Kidney (tissue), 14 donors: ENCODE measurements around the gene TRIM32. TPM values are rescaled to one million over a fixed set of nuclear protein-coding genes. Genes with fewer than 3 reads are reported as not detected.

Experiments
- DNase-seq, 5 donors: peaks; one replicate each; pipeline ENCODE4 v3.0.0-alpha.2; 2013 to 2020
- FAIRE-seq: peaks from 2 replicates; lab custom pipeline; 2012; peaks lifted over from hg19 to GRCh38; lab: Jason Lieb, UNC
- H3K27ac ChIP-seq, 2 donors: one replicate each; pipeline ENCODE4 v1.7.0; 2013; ENCODE audit warnings: low read depth in 2 of 2, low read length in 2 of 2, inconsistent platforms in 1 of 2
- H3K27me3 ChIP-seq: one replicate; pipeline ENCODE4 v1.7.1; 2013; ENCODE audit warnings: low read length, inconsistent platforms; ENCODE audit not compliant: control insufficient read depth, insufficient read depth
- H3K36me3 ChIP-seq, 3 donors: one replicate each; pipeline versions ENCODE4 v1.7.0 to v1.7.1; 2013; ENCODE audit warnings: low read length in 3 of 3, control low read depth in 1 of 3, inconsistent platforms in 1 of 3; ENCODE audit not compliant: insufficient read depth in 3 of 3, control insufficient read depth in 2 of 3
- H3K4me1 ChIP-seq, 3 donors: one replicate each; pipeline versions ENCODE4 v1.7.0 to v1.7.1; 2013; ENCODE audit warnings: low read length in 3 of 3, inconsistent platforms in 1 of 3, low read depth in 1 of 3; ENCODE audit not compliant: control insufficient read depth in 2 of 3, insufficient read depth in 2 of 3
- H3K4me3 ChIP-seq, 3 donors: one replicate each; pipeline versions ENCODE4 v1.7.0 to v1.8.1; 2013; ENCODE audit warnings: low read length in 3 of 3, control low read depth in 1 of 3, inconsistent platforms in 1 of 3
- H3K9ac ChIP-seq, 3 donors: one replicate each; pipeline versions ENCODE4 v1.7.0 to v1.7.1; 2013; ENCODE audit warnings: low read length in 3 of 3, control low read depth in 1 of 3, inconsistent platforms in 1 of 3
- H3K9me3 ChIP-seq, 3 donors: one replicate each; pipeline versions ENCODE4 v1.7.0 to v1.7.1; 2013; ENCODE audit warnings: low read length in 3 of 3, control low read depth in 1 of 3, inconsistent platforms in 1 of 3; ENCODE audit not compliant: control insufficient read depth in 2 of 3, insufficient read depth in 1 of 3
- CTCF ChIP-seq: IDR thresholded peaks from 3 replicates; pipeline ENCODE4 v1.5.1; 2012; ENCODE audit warnings: mild to moderate bottlenecking, moderate library complexity, borderline replicate concordance; ENCODE audit not compliant: insufficient read depth; ENCODE audit errors: extremely low read depth
- intact Hi-C: fragments of 100-400 bp; cut with DNase I; formaldehyde crosslinking; loops from one replicate; pipeline ENCODE4 v1.11.1; 2022
- polyA plus RNA-seq: library from polyadenylated mRNA; stranded (reverse); fragments of 350-450 nt; fragmentation: Illumina TruSeq; extraction: RNeasy Lipid Tissue Mini Kit (QIAGEN cat#74804); gene quantifications from one replicate; pipeline ENCODE4 v1.2.3, GENCODE V29; 2014; ENCODE audit warnings: low read depth, low replicate concordance; ENCODE audit not compliant: insufficient read depth
- total RNA-seq: library from RNA; stranded (reverse); fragmentation: NEBNext Ultra II Directional; extraction: Animal tissue kit (Norgen Biotek cat#: 25700); gene quantifications from one replicate; pipeline ENCODE4 v1.2.1, GENCODE V29; 2021
- donor health status: control.
- donor health status: control.
- donor health status: control.
- donor health status: control.
- donor health status: control.
- donor health status: DM: yes; HTN: yes; CAD: no.
- donor health status: Normal renal cell carcinoma (clear cell type).

TRIM32 gene
- total and polyA plus RNA-seq, 2 donors from 2014 or later: 5.2 to 22.6 TPM

- intact Hi-C loops: no loop called here
- H3K27ac ChIP-seq: no peak overlapping the region
Measured at GRCh38 chr9:116641292-116642059, 45.6 kb upstream of the TRIM32 start.

GRCh38 chr9:116643691-116644090, 43.4 kb upstream of the TRIM32 start:
- no peak for TF ChIP-seq CTCF
- no peaks in the 10 kb centered on the region for H3K27me3 ChIP-seq
- intact Hi-C loops: no loop called here

More at GRCh38 chr9:116641292-116642059, 45.6 kb upstream of the TRIM32 start:
- Histone ChIP-seq H3K9me3 (no peaks in the 10 kb centered on the region), H3K36me3 (no peaks in the 10 kb centered on the region), H3K27me3 (no peaks in the 10 kb centered on the region), H3K4me1 (no peaks in the 10 kb centered on the region), H3K4me3 (no peak overlapping the region), H3K9ac (no peak overlapping the region)
- DNase-seq: no peak
- no peak for FAIRE-seq
- no peak for TF ChIP-seq CTCF

GRCh38 chr9:116644091-116644688, 42.9 kb upstream of the TRIM32 start:
- FAIRE-seq (no peak), DNase-seq (no peak)
- Histone ChIP-seq H3K4me1 (no peaks in the 10 kb centered on the region), H3K27me3 (no peaks in the 10 kb centered on the region), H3K27ac (no peak overlapping the region), H3K9me3 (no peaks in the 10 kb centered on the region), H3K36me3 (no peaks in the 10 kb centered on the region), H3K9ac (no peak overlapping the region), H3K4me3 (no peak overlapping the region)
- intact Hi-C loops: no loop called here
- no peak for TF ChIP-seq CTCF

More at GRCh38 chr9:116643691-116644090, 43.4 kb upstream of the TRIM32 start:
- FAIRE-seq (no peak), DNase-seq (no peak)
- no peak overlapping the region for H3K4me3 ChIP-seq
- no peaks in the 10 kb centered on the region for H3K4me1 ChIP-seq
- H3K36me3 ChIP-seq: no peaks in the 10 kb centered on the region
- H3K9ac ChIP-seq: no peak overlapping the region
- H3K9me3 ChIP-seq: no peaks in the 10 kb centered on the region
- no peak overlapping the region for H3K27ac ChIP-seq
